GM12865 (cell line): Measurements from ENCODE around the gene SERPINB5.

Source experiments
- DNase-seq: peaks from one replicate; pipeline ENCODE4 v3.0.0; 2010; ENCODE audit warnings: low read depth
- H3K4me3 ChIP-seq: 2 replicates; pipeline ENCODE4 v1.5.1; 2011; ENCODE audit warnings: mild to moderate bottlenecking, low read depth, low read length, control low read depth
- CTCF ChIP-seq: IDR thresholded peaks from 2 replicates; pipeline ENCODE4 v1.5.1; 2011; ENCODE audit warnings: low read length, control low read depth, low read depth, inconsistent platforms; ENCODE audit not compliant: insufficient read depth; ENCODE audit errors: missing control alignments

Gene SERPINB5

GRCh38 chr18:63464434-63464833, 12.3 kb upstream of the SERPINB5 start:
- TF ChIP-seq CTCF = no peak
- no peak for DNase-seq
- H3K4me3 ChIP-seq = no peak overlapping the region

GRCh38 chr18:63465059-63465458, 11.7 kb upstream of the SERPINB5 start:
- DNase-seq = no peak
- no peak overlapping the region for H3K4me3 ChIP-seq
- no peak for TF ChIP-seq CTCF

GRCh38 chr18:63467699-63468098, 9.1 kb upstream of the SERPINB5 start:
- no peak for DNase-seq
- no peak overlapping the region for H3K4me3 ChIP-seq
- TF ChIP-seq CTCF = no peak

- TF ChIP-seq CTCF = no peak
- no peak overlapping the region for H3K4me3 ChIP-seq
- DNase-seq = no peak
Measured at GRCh38 chr18:63468575-63468974, 8.2 kb upstream of the SERPINB5 start.

GRCh38 chr18:63470751-63471150, 6.0 kb upstream of the SERPINB5 start:
- no peak for TF ChIP-seq CTCF
- no peak for DNase-seq
- H3K4me3 ChIP-seq = no peak overlapping the region

GRCh38 chr18:63472380-63472779, 4.4 kb upstream of the SERPINB5 start:
- DNase-seq = no peak
- no peak overlapping the region for H3K4me3 ChIP-seq
- no peak for TF ChIP-seq CTCF

GRCh38 chr18:63477200-63477599, 442 bp downstream of the SERPINB5 start:
- DNase-seq = no peak
- H3K4me3 ChIP-seq = no peak overlapping the region
- no peak for TF ChIP-seq CTCF
